GM19023 (cell line): Measurements from ENCODE around the gene PAH.

Experiments
- ATAC-seq: cut with Tn5 transposase; IDR thresholded peaks from one replicate; pipeline ENCODE4 v1.9.1; 2021; ENCODE audit warnings: mild to moderate bottlenecking, moderate library complexity; ENCODE audit not compliant: unreplicated experiment

PAH gene

DNA sequence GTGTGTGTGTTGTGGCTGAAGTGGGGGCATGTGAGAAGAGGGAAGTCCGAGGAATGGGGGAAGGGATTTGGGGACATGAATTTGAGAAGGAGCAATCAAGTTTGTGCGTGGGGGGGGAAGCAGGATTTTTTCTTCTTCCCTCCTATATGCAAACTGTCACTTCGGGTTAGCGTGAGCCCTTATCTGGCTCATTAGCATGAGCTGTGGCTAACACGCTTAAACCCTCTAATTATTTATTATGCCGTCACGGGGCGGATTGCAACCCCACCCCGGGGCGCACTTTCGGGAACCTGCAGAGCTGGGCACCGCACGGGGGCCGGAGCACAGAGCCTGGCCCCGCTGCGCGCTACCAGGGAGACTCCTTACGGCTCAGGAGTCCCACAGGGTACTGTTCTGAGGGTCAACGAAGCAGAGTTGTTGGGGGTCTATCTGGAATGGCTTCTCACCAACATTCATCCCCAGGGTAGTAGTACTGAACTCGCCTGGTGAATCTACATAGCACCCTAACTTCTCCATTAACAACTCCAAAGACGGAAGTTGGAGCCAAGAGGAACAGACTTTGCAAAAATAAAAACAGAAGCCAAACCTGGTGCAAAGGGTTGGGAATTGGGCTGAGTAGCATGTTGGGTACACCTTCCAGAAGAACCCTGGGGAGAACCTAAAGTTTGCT, 34.0 kb upstream of the PAH start:
- ATAC-seq: no peak

- no peak for ATAC-seq
These were observed 33.3 kb upstream of the PAH start for GRCh38 chr12:102950107-102950949.

DNA sequence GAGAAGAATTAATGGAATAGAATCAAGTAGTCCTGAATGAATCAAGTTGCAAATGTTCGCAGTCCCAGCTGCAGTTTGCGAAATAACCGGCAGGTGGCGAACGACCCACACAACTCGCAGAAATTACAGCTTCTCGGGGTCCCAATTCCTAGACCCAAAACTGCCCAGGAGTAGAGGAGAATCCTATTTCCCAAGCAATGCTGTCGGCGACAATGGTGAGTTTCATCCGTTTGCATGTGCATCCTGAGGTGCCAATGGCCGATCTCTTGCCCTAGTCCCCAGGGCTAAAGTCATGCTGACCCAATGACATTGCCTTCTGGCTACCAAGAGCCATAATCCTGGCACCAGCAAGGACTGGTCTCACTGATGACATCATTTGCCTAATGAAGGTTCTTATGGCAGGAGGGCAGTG, 31.9 kb upstream of the PAH start:
- no peak for ATAC-seq

GRCh38 chr12:102946042-102946441, 29.0 kb upstream of the PAH start:
- no peak for ATAC-seq

DNA sequence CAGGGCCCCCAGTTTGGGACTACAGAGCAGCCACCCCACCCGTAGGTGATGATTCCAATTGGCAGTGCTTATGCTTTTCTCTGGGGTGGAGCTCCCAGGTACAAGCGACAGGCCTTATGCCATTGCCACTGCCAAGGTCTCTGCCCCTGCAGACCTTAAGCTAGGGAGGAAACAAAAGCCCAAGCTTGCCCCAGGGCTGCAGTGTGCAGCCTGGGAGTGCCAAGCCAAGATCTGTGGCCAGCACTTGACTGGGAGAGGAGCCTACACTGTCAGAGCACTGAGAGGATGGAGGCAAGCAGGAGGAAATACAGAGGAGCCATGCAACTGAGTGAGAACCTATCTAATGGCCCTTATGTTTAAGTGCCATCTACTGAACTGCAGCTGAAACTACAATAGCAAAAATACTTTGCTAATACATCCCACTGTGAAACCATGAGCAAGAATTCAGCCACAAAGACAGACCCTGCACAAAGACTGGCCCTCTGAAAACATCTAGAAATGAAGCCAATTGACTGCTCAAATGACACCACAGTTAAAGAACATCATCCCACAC, 22.7 kb upstream of the PAH start:
- ATAC-seq: no peak

GRCh38 chr12:102939059-102939458, 22.0 kb upstream of the PAH start:
- ATAC-seq: no peak

DNA sequence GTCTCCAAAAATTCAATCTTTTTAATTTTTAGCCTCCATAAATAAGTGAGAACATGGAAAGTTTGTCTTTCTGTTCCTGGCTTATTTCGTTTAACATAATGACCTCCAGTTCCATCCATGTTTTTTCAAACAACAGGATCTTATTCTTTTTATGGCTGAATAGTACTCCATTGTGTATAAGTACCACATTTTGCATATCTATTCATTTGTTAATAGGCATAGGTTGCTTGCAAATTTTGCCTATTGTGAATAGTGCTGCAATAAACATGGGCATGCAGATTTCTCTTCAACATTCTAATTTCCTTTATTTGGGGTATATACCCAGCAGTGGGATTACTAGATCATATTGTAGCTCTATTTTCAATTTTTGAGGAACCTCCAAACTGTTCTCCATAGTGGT, 16.1 kb upstream of the PAH start:
- ATAC-seq: no peak

DNA sequence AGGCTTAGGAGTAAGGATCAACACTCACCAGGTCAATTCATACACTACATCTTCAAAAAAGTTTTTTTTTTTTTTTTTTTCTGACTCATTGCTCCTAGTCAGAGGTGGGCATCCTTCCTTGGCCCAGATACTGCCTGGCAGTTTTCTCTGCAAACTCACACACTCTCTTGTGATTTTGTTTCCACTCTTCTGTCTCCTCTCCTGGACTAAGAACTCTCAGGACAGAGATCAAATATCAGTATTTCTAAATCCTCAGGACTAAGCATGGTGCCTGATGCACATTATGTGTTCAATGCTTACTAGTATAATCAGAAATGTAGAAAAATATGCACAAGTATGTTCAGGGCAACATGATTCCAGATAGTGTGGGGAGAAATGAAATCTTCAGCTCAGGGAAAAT, 10.2 kb upstream of the PAH start:
- no peak for ATAC-seq

DNA sequence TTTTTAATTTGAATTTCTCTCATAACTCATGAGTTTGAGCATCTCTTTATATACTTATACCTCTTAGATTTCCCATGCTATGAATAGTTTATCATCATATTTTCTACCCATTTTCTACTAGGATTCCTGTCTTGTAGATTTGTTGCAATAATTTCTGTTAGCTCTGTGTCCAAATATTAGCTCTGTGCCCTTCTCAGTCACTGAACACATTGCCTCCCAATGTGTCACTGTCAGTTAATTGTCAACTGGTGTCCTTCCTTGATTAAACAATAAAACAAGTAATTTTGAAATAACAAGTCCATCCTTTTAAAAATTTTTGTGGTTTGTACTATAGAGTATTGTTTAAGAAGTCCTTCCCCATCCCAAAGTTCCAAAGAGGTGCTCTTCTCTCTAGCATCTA, 4.2 kb upstream of the PAH start:
- no peak for ATAC-seq

DNA sequence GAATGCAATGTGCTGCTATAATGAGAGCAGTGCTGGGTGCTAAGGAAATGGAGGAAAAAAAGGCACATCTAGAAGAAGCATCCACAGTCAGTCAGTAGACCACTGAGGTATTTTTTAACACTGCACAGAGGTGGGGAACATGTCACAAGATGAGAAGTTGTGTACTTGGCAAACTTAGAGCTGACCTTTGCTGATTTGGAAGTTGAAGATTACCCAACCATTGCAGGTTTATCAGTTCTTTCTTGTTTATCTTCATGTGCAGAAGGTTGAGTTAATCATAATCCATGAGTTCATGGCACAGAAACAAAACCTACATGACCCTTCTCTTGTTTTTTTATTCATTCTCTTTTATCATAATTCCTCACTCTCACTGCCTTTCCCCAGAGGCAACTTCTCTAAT, 3.2 kb upstream of the PAH start:
- ATAC-seq: no peak

- ATAC-seq: no peak
These were observed 1.8 kb upstream of the PAH start for GRCh38 chr12:102918840-102919239.

DNA sequence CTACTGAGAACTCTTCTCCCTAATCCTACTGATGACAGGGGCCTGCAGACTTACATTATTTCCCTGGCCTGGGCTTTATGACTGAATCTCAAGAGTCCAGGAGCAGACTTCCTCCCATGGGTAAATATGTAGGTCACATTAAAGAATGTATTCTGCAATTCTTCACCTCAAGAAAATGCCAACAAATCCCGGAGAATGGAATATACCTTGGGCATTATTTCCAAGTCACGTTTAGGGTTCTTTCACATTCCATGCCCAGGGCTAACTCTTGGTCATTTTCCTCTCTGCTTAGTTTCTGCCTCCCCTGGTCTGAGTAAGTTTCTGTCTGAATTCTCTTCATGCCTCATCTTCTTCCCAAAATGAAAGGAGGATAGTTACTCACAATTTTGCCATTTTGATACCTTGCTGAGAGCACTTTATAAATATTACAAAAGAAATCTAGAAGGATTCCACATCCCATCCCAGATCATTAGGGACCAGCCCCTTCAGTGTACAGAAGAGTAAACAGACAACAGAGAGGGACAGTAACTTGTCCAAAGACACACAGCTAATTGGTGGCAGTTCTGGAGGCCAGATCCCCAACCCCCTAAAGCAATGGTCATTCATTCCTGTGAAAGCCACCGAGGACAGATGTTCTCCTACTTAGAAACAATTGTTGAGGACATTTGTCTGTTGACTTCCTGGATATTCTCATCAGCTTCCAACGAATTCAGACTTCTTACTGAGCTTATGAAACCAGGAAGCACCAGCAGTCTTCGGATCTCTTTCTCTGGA, 605 bp downstream of the PAH start:
- ATAC-seq: no peak

- ATAC-seq: no peak
These were observed 3.4 kb downstream of the PAH start for GRCh38 chr12:102913453-102914226.

DNA sequence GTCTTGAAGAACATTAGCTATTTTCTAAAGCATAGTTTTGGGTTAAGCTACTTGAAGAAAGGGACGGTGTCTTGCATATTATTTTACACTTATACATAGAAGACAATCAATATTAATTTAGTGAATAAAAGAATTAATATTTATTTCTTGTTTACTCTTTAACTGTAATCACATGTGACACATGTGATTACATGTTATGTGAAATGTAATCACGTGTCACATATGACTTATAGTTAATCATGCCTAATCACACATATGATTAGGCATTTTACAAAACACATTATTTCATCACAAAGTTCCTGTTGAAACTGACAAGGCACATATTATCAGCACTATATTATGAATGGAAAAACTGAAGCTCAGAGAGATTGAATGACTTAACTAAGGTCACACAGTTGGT, 4.8 kb downstream of the PAH start:
- ATAC-seq: no peak

DNA sequence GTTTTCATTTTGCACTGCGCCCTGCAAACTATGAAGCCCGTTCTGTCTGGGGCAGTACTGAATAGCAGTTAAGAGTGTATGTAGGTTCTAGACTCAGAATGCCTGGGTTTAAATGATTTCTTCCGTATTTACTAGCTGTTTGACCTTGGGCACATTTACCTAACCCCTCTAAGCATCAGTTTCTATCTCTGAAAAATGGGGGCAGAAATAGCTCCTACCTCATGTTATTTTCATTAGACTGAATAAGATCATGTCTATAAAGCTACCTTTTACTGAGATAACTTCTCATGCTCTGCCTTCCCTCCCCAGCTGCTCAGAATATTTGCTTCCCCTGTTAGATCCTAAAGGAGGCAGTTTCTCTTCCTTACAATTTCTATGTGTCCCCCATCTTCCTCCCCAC, 5.7 kb downstream of the PAH start:
- no peak for ATAC-seq

DNA sequence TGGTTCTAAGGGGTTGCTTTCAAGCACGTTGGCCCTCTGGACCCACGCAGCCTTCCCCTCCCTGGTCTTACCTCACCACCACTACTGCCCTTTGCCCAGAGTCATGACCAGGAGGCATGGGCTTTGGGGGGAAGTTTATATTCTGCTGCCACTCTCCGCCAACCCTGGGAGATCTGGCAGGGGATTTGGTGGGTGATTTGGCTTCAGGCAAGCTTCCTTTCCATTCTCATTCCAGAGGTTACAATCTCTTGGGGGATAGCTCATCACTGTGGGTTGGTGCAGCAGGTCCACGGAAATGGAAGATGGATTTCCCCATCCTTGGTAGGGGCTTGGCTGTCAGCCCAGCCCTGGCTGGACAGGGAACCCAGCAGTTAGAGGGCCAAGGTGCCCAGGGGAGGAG, 6.3 kb downstream of the PAH start:
- no peak for ATAC-seq

- ATAC-seq: no peak
These were observed 6.9 kb downstream of the PAH start for GRCh38 chr12:102910137-102910536.

DNA sequence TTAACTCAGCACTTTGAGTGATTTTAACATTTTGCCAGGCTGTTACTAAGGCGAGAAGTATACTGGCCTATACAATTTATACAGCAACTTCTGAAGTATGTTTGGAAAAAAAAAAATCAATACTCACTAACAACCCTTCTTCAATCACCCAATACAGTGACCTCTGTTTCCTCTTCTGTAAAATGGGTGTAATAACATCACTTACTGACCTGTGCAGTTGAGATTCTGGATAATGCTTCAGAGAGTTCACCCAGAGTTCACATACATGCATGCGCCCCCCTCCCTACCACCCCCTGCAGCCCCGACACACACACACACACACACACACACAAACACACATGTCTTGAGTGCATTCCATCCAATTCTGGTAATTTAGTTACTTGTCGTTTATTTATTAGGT, 9.1 kb downstream of the PAH start:
- ATAC-seq: no peak

DNA sequence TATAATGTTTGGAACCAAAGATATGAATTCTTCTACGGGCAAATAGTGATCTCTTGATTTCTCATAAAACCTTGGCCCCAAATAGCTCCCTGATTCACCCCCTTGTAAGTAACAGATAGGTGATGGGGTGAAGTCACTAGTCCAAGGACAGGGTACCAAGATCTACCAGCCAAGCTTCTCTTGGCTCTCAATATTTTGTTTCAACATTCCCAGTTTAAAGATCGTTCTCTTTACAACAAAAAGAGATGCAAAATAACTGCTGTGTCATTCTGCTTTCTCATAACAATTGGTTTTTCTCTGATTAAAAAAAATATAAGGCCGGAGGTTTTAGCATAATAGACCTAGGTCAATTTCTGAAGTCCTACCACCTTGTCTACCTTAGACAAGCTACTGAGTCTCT, 11.8 kb downstream of the PAH start:
- no peak for ATAC-seq

DNA sequence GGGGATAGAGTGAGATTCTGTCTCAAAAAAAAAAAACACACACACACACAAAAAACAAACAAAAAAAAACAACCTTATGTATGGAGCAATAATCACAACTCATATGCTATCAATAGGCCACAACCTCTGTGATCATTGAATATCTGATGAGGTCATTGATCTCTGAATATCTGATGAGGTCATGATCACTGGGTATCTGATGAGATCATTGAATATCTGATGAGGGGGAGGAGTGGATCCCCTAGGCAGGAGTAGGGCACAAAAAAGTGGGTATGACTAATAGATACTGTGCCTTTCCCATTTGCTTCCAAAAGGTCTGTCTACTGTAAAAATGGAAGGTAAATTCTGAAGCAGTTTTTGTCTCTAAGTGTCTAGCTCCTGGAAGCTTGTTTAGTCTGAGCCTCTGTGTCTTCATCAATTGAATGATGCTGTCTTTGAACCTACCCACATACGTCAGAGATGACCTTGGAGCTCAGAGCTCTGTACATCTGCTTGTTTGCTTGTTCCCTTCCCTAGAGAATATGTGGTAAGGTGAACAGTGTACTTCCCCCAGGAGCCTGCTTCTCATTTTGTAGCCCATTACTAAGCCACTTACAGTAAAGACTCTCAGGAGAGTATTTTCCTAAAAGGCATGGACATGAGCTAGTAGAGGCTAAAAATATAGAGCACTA, 13.6 kb downstream of the PAH start:
- ATAC-seq: no peak
